NCI-H1436 (cell line): ENCODE data around the gene AIG1.

ENCODE experiments used
- DNase-seq: peaks from one replicate; lab custom pipeline; 2025; lab: John Stamatoyannopoulos, UW

Gene AIG1

DNA sequence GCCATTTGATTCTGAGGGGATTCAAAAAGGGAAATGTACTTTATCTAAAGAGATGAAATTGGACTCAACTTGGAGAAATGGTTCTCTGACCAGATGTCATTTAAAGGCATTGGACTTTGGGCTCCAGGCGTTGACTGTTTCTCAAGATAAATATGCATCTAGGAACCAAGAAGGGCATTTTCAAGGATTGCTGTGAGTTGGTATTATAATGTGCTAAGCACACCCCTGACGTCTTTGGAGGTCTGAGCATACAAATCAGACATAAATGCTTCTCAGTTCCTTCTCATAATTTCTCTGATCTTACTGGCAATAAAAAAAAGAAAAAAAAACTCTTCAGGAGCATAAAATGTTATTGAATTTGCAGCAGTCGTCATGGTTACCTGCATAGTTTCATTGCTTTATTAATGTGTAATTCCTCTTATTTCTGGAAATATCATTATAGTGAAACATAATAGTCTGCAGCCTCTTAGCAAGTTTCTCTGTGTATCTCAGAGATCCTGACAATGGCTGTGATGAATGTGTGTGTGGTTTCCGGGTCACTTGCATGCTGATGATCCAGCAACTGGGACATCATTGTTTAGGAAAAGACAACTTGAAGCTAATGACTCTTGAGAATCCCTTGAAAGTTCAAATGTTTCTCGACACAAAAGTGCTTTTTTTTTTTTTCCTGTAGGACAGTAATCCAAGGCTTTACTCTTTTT lies 136.0 kb downstream of the AIG1 start:
- DNase-seq = no peak

DNA sequence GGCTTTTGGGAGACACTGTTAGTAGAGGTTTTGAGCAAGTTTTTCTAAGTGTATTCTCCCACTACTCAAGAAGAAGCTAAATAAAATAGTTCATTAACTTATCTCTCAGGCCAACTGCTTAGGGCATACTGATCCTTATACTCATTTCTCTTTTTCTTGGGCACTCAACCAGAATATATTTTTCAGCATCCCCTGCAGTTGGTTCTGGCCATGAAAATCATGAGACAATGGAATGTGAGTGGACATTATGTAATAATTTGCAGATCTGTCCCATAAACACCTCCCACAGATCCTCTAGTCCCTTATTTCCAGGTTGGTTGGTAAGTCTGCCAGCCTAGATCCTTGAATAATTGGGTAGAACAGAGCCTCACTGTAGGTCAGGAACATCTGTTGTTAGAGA lies 136.7 kb downstream of the AIG1 start:
- DNase-seq = no peak

DNA sequence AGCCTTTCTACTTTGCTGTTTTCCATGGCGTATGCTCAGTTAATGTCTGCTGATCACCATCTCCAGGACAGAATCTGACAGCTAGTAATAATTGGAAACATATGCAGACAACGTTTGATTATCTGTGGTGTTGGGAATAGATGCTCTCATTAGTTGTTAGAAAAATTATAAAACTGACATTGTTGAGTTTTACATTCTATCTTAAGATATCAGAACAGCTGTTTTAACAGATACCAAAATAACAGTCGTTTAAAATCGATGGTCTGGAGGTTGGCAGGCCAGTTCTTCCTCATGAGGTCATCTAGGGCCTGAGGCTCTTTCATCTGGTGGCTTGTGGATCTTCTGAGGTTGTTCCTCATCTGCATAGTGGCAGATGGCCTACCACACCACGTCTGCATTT lies 137.6 kb downstream of the AIG1 start:
- no peak for DNase-seq

DNA sequence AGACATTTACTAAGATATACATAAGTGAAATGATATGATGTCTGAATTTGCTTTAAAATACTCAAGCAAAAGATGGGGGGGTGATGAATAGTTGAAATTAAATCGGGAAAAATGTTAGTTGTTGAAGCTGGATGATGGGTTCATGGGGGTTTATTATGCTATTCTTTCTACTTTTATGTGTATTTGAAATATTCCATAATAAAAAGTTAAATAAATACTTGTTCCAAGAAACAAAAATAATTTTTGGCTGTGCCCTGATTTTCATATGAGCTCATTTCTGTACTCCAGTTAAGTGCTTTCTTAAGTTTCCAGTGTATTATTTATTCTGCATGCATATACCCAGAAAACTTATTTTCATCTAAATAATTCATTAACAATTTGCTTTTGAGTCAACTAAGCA lies 138.6 kb downstream of the AIG1 start:
- no peak for DNase-seq

DNA sequence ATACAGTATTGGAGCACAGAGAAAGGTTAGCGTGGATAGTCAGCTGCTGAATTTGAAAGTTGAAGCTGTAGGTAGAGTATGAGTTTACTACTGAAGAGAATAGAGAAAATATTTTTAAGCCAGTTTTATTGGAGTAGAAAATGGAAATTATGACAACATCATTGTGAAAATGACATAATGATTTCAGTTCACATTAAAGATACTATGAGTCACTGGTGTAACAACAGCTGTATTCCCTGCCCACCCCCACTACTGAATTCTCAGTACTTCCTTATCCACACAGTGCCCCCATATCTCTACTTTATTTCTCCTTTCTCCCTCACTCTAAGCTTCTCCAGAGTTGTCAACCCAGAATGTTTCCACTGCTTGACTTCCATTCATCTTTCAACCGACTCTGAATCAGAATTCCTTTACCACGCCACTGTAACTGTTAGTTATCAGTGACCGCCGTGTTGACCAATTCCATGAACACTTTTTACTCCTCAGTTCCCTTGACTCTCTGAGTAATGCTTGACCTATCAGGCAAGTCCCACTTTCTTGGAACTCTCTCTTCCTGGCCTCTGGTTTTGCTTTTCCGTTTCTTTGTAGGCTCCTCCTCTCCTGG lies 139.6 kb downstream of the AIG1 start:
- no peak for DNase-seq

DNA sequence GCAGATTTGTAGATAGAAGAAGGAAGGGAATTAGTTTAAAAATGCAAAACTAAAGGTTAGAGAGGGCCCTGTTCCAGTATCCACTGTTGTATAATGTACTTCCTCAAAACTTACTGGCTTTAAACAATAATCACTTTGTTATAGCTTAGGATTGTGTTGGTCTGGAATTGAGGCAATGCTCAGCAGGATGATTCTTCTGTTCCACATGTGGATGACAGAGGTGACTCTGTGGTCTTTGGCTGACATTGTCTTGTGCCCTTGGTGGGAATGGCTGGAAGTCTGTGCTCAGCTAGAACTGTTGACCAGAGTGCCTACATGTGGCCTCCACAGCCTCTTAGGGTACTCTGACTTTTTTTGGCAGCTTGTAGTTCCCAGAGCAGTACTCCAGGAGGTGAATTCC lies 143.4 kb downstream of the AIG1 start:
- DNase-seq = no peak

DNA sequence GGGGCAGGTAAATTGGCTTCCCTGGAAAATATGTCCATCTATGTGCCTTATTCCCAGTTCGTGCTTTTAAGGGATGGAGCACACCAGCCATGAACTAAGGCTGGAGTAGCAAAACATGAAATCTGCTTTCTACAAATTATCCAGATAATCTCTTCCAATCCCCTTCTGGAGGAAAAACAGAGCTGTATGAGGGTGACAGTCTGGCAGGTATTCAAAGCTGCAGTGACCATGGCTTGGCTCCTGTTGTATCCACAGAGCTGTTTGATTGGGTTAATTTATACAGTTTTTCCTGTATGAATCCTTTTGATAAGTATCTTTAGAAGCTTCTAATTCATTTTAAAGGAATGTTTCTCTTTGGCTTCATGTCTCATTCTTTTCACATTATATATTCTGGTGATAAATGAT lies 144.4 kb downstream of the AIG1 start:
- no peak for DNase-seq

DNA sequence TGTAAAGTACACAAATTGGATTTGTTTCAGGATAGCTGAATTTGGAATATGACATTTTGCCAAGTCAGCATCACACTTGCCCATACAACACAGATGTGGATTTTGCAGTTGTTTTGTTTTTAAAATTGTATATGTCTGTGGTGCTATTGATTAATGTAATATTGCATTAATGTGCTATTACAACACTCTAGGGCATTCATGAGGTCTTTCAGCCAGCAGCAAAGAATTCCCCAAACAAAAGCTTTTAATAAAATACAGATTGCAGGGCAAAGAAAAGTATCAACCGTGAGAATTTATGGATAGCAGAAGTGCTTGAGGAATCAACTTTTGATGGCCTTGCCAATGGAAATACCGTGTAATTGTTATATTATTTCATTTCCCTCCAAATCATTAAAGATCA lies 144.9 kb downstream of the AIG1 start:
- DNase-seq = no peak

DNA sequence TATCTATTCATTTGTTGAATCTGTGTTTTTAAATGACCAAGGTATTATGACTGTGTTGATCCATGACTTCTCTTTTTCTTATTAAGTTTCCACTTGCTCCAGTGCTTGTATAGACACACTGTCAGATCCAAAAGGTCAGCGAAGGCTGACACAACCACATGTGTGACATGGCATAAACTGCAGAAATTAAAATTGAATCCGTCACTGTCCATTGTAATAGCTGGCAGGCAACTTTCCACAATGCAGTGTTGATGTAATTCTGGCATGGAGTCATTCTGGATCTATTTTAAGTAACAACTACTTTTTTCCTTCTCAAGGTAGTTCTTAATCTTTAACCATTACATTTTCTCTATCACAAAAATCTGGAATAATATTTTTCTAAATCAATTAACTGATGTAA lies 145.3 kb downstream of the AIG1 start:
- DNase-seq = no peak

DNA sequence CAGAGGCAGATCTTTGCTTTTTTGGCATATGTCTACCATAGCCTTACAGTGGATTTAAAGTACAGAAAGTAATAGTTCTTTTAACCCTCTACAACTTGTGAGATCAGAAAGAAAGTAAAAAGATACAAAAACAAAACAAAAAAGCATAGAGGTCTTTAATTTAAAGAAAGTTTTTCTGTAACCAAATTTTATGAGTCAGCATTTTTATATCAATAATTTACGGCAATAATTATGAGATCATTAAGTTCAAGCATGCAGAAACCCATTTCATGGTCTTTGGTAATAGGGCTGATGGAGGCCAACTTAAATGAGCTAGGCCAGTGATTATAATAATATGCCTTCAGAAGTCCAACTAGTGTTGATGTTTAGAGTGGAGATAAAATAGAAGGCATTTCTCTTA lies 145.9 kb downstream of the AIG1 start:
- no peak for DNase-seq

DNA sequence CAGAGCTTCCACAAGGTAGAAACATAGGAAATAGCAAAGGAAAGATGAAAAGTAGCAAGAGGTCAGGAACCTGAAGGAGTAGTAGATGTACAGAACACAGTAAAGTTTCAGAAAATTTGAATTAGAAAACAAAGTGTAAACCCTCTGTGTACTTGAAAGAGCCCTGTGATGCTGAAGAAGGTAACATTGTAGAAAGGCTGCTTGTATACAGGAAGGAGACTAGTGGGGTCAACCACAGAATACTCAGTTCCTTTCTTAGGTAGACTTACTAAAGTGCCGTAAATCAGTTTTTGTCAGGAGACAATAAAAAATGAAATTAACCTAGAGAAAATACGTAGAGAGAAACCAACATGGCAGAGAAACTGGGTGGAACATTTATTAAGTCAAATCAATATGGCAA lies 149.7 kb downstream of the AIG1 start:
- DNase-seq = no peak

DNA sequence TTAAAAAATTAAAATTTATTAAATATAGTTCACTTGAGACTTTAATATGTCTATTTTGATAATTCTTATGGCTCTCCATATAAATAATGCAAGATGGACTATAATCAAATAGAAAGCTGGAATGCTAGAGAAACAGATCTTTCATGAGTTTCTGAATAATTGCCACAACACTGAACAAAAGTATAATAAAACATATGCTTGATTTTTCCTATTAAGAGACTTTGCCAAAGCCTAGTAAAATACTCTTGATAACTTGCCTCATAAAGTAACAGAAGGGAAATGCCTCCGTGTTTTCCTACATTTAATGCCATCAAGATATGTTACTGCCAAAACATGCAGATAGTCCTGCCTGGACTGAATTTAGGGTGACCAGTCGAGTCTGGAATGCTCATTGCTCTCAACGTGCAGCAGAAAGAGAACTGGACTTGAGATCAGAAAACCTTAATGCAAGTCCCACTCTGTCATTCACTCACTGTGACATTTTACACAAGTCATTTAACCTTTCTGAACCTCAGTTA lies 153.2 kb downstream of the AIG1 start:
- no peak for DNase-seq

DNA sequence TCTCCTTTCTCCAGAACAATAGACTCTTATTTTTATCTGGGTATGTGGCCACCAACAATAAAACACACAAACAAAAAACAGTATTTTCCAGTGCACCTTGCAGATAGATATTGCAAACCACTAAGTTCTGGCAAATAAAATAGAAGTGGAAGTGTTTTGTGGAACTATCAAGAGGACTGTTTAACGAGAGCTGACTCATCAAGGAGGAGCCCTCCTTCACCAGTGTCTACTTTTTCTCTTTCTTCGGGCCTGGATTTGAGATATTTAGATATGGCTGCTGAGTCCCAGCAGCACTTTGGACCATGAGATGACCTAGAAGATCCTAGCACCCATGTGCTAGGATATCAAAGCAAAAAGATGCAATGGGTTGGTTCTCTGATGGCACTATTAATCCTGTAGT lies 154.7 kb downstream of the AIG1 start:
- DNase-seq = no peak

DNA sequence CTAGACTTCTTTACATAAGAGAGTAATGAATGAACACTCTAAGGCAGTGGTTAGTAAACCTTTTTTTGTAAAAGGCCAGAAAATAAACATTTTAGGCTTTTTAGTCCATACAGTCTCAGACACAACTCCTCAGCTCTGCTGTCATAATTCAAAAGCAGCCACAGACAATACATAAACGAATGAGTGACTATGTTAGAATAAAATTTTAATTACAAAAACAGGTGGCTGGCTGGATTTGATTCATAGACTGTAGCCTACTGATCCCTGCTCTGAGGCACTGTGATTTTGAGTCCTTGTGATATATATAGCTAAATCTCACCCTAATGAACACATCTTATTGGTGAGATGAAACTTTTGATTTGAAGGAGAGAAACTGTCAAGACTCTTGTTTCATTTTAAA lies 155.1 kb downstream of the AIG1 start:
- DNase-seq = no peak

DNA sequence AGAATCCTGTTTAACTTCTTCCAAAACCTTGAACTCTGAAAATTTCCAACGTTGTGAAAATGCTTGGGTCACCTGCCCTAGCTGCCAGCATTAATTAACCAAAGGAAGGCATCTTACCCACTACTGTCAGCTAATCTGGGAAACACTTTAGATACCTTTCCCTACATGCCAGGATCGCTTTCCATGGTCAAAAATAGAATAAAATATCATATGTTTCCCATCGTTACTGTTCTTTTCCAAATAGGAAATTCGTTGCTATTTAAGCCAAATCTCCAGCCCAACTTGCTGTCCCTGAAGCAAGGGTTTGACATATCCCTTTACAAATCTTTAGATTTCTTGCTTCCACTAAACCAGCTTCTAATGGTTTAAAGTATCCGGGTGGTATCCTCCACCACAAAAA lies 157.5 kb downstream of the AIG1 start:
- DNase-seq = no peak

DNA sequence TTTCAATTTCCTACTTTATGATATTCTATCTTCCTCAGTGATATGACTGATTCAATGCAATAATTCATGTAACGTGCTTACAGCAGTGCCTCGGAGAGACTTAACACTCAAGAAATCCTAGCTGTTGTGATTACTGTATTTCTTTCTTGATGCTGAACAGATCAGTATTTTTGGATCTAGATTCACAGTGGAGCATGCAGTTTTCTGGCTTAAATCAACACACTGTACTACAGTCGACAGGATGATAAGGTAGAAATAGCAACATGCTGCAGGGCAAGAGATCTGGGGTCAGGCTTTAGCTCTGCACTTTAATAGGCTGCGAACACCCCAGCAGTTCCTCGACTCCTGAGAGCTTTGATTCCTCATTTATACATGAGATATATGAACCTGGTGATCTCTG lies 161.0 kb downstream of the AIG1 start:
- no peak for DNase-seq

DNA sequence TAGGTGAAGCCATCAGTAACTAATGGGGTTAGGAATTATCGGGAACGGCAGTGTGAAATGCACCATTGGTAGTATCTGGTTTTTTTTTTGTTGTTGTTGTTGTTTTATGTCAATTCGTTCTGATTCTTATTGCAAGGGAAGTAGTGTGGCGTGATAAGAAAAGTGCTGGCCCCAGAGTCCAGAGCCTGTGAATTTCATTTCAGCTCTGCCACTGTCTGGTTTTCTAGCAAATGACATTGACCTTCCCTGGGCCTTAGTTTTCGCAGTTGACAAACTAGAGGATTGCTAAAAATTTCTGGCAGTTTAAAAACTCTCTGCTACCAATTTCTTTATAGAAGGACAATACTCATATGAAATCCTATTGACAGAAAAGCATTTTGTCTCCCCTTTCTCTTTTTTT lies 161.6 kb downstream of the AIG1 start:
- no peak for DNase-seq

DNA sequence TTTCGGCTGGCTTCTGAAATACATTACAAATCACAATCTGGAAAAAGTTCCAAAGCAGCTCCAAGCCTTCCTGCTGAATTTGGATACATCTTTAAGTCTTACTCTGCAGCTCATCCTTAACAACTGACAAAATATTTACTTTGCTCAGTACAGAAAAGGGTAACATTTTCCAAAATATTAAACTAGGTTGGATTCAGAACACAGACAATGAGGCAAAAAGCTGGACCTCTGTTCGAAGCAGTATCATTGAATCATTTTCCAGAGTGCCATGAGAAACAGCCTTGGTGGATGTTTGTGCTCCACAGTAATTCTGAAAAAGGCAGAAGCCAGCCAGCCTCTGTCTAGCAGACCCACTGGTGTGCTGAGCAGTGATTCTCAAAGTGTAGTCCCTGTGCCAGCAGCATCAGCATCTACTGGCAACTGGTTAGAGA lies 162.1 kb downstream of the AIG1 start:
- DNase-seq = no peak

DNA sequence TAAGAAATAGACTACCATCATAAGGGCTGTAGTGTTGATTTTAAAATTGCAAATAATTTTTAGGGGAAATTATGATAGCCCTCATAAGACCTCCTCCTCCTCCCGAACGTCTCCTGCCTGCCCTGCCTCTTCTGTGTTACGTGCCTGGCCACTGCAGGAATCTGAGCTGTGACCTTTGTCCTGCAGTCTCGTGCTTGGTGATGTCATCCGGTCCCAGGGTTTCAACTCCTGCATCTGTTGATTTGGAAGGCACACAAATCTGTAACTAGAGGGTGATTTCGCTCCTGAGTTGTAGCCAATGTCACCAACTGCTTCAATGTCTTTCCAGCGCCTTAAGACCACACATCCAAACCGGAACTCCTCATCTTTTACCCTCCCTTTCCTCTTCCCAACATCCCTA lies 163.2 kb downstream of the AIG1 start:
- no peak for DNase-seq

DNA sequence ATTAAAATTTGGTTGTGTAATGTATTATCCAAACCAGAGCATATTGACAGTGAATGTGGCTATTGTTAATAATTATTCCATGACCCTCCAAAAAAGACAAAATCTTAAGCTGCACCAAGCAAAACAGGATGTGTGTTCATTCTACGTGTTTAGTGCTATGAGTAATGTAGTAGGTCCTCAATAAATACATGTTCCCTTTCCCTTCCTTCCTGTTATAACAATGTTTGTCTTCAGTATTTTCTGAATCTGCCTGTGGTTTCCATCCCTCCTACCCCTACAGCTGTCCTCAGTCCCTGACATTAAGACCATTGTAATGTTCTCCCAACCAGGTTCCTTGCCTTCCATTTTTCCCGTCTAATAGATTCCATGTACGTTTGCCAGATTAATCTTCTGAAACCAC lies 163.8 kb downstream of the AIG1 start:
- no peak for DNase-seq

DNA sequence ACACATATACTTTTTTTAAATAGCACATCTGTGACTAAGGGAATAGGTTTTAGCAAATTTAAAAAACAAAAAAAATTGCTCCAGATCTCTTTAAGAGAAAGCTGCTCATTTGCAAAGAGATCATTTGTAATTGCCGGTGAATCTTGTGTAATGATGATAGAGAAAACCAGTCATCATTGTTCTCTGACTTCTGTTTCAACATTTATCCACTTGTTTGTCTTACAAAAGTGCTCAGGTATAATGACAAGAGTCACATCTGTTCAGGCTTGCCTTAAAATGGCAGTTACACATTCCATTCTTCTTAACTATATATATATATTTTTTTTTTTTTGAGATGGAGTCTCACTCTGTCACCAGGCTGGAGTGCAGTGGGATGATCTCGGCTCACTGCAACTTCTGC lies 165.2 kb downstream of the AIG1 start:
- no peak for DNase-seq

DNA sequence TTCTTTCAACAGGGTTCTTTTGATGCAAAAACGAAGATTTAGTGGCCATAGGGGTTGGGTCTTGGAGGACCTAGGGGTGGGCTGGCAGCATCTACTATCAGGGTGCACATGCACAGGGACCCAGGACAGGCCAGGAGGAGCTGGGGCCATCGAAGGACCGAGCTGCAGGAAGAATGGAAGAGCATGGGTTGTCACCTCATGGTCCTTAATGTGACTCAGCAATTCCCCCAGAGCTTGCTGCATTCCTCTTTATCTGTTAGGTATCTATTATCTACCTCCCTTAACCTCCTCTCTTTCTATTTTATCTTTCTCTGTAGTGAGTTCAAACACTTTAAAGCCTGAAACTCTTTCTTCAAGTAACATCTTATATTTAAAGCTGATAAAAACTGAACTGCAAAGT lies 167.0 kb downstream of the AIG1 start:
- DNase-seq = no peak

DNA sequence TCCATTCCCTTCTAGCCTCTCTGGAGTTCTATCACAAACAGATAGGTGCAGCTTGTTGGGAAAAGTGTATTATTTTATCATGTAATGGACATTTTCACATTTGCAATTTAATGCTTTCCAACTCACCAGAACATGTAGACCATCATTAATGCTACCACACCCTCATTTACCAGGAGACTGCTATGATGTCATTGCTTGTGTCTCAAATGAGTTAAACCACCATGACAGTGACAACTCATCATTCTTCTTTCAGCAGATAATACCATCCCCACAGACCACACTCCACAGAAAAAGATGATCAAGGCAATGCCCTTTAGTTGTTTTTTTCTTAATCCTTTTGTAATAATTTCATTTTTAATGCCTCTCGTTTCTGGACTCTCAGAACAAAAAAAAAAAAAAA lies 168.7 kb downstream of the AIG1 start:
- no peak for DNase-seq

DNA sequence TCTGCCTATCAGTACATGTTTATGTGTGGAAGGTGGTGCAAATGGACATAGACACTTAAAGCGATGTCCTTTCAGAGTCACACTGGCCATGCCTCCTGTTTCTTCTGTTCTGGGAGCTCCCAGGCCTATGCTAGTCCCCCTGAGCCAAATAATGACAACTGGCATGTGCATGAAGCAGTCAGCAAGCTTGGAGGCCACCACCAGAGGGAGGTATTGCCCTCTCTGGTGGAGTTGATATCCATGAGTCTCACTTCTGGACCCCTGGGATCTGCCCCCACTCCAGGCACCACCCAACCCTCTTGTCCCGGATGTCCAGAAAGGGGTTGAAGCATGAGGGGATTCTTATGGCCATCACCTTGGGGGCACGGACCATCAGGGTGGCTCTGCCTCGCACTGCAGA lies 172.2 kb downstream of the AIG1 start:
- no peak for DNase-seq
